A549 treated with GW870086 at 1 μM for 4 hours (cell line): ENCODE measurements around the gene DNAJC24. TPM values are rescaled to one million over a fixed set of nuclear protein-coding genes. Genes with fewer than 3 reads are reported as not detected.

Experiments
- total RNA-seq: library from RNA; stranded (reverse); fragments of 200-300 nt; extraction: Qiagen RNA extraction; gene quantifications from 5 replicates; pipeline ENCODE4 v1.2.3, GENCODE V29; 2022; ENCODE audit warnings: low read depth

DNAJC24 gene, protein sequence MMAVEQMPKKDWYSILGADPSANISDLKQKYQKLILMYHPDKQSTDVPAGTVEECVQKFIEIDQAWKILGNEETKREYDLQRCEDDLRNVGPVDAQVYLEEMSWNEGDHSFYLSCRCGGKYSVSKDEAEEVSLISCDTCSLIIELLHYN
- 7.4 to 11.6 TPM (median 10.9 TPM) in 5 replicates for total RNA-seq

GRCh38 chr11:31369348-31370329 lies at the start of gene DNAJC24, which contains the start of gene DCDC1:
DNAJC24 (plus strand) TSS chr11:31369860; CDS start chr11:31370749, 889 bp downstream.
DCDC1 (minus strand) TSS chr11:31369739; CDS start chr11:31328280, 41,459 bp downstream.

Other genes with a start within 250 kb of the DNAJC24 start
- gene DCDC1, start 121 bp upstream of the DNAJC24 start, total RNA-seq = 0.37 to 0.78 TPM (median 0.51 TPM) in 5 replicates
- gene IMMP1L, start 139.8 kb downstream of the DNAJC24 start, total RNA-seq = 31.8 to 71.6 TPM (median 40.1 TPM) in 5 replicates
- 6.5 to 9.2 TPM (median 8.5 TPM) in 5 replicates for gene ELP4, start 139.9 kb downstream of the DNAJC24 start, total RNA-seq